HEK293T (cell line): ENCODE measurements around the gene PLAC8L1.

Experiments used
- ARNT ChIP-seq: fragments of 450-650 bp; IDR thresholded peaks from 2 replicates; pipeline ENCODE4 v1.6.1; 2017; ENCODE audit warnings: mild to moderate bottlenecking
- BHLHE40 ChIP-seq: fragments of 450-650 bp; IDR thresholded peaks from 2 replicates; pipeline ENCODE4 v1.6.1; 2016; ENCODE audit warnings: mild to moderate bottlenecking, moderate library complexity, borderline replicate concordance
- CTBP1 ChIP-seq: fragments of 450-650 bp; IDR thresholded peaks from 2 replicates; pipeline ENCODE4 v1.6.1; 2016; ENCODE audit warnings: borderline replicate concordance
- ELF4 ChIP-seq: fragments of 450-650 bp; IDR thresholded peaks from 2 replicates; pipeline ENCODE4 v1.6.1; 2017; ENCODE audit warnings: antibody characterized with exemption
- FOXK2 ChIP-seq: fragments of 450-650 bp; IDR thresholded peaks from 2 replicates; pipeline ENCODE4 v1.6.1; 2016; ENCODE audit warnings: mild to moderate bottlenecking
- FOXM1 ChIP-seq: fragments of 450-650 bp; IDR thresholded peaks from 2 replicates; pipeline ENCODE4 v1.6.1; 2017; ENCODE audit warnings: mild to moderate bottlenecking, borderline replicate concordance
- HDGF ChIP-seq: fragments of 450-650 bp; IDR thresholded peaks from 2 replicates; pipeline ENCODE4 v1.6.1; 2017; ENCODE audit warnings: antibody characterized with exemption, borderline replicate concordance
- L3MBTL2 ChIP-seq: fragments of 450-650 bp; conservative IDR thresholded peaks from 2 replicates; pipeline ENCODE4 v1.6.1; 2016; ENCODE audit warnings: mild to moderate bottlenecking
- NFRKB ChIP-seq: fragments of 450-650 bp; IDR thresholded peaks from 2 replicates; pipeline ENCODE4 v1.6.1; 2016; ENCODE audit warnings: mild to moderate bottlenecking, moderate library complexity
- SP1 ChIP-seq: fragments of 450-650 bp; IDR thresholded peaks from 2 replicates; pipeline ENCODE4 v1.6.1; 2017
- SUZ12 ChIP-seq: fragments of 450-650 bp; IDR thresholded peaks from 2 replicates; pipeline ENCODE4 v1.6.1; 2016; ENCODE audit warnings: mild to moderate bottlenecking
- TARDBP ChIP-seq: fragments of 450-650 bp; IDR thresholded peaks from 2 replicates; pipeline ENCODE4 v1.6.1; 2016
- ZNF384 ChIP-seq: fragments of 450-650 bp; IDR thresholded peaks from 2 replicates; pipeline ENCODE4 v1.6.1; 2016
- TF ChIP-seq, protein P1 (sequence below): fragments of 450-650 bp; IDR thresholded peaks from 2 replicates; pipeline ENCODE4 v1.6.1; 2016

DNA sequence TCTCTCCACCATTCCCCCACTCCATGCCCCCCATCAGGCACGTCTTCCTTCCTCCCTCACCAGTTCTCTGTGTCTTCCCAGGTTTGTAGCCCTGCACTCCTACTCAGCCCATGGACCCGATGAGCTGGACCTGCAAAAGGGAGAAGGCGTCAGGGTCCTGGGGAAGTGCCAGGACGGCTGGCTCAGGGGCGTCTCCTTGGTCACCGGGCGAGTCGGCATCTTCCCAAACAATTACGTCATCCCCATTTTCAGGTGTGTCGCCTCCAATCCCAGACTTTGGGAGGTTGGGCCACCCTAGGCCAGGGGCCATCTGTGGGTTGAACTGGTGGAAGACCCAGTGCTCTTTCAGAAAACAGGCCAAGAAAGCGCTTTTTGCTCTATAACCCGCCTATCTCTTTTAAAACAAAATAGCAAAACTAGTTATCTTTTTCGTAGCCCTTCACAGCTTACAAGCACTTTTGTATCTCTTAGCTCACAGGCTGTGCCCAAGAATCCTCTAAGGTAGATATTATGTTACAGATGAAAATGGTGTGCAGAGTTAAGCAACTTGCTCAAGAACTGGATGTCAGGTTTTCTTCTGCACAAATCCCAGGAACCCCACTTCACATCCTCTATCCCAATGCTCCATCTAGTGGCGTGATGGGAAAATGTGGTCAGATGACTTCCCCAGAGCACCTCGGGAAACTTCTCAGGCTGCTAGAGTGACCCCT is 56.2 kb downstream of the PLAC8L1 start:
- no peak for TF ChIP-seq BHLHE40
- TF ChIP-seq FOXM1 = no peak
- no peak for TF ChIP-seq SP1
- no peak for TF ChIP-seq FOXK2
- TF ChIP-seq NFRKB = no peak
- TF ChIP-seq, protein P1, sequence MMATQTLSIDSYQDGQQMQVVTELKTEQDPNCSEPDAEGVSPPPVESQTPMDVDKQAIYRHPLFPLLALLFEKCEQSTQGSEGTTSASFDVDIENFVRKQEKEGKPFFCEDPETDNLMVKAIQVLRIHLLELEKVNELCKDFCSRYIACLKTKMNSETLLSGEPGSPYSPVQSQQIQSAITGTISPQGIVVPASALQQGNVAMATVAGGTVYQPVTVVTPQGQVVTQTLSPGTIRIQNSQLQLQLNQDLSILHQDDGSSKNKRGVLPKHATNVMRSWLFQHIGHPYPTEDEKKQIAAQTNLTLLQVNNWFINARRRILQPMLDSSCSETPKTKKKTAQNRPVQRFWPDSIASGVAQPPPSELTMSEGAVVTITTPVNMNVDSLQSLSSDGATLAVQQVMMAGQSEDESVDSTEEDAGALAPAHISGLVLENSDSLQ = no peak
- TF ChIP-seq TARDBP = no peak
- no peak for TF ChIP-seq ARNT
- no peak for TF ChIP-seq ELF4
- TF ChIP-seq HDGF = no peak
- TF ChIP-seq SUZ12 = no peak
- no peak for TF ChIP-seq L3MBTL2
- no peak for TF ChIP-seq ZNF384
- no peak for TF ChIP-seq CTBP1
